RCC 7860 (cell line): ENCODE data around the gene CAB39L.
A peak's percentile ranks its signal among the peaks of the same experiment; 100 is the strongest.
"Not testable (repeated sequence)": the region's sequence is repeated elsewhere in the genome, so short reads cannot be mapped to it uniquely, and the experiment has no call there.

Experiments
- DNase-seq: peaks from one replicate; pipeline ENCODE4 v3.0.0-alpha.2; 2015; ENCODE audit warnings: low spot score
- FAIRE-seq: peaks from 2 replicates; lab custom pipeline; 2012; peaks lifted over from hg19 to GRCh38; lab: Jason Lieb, UNC

CAB39L gene

DNA sequence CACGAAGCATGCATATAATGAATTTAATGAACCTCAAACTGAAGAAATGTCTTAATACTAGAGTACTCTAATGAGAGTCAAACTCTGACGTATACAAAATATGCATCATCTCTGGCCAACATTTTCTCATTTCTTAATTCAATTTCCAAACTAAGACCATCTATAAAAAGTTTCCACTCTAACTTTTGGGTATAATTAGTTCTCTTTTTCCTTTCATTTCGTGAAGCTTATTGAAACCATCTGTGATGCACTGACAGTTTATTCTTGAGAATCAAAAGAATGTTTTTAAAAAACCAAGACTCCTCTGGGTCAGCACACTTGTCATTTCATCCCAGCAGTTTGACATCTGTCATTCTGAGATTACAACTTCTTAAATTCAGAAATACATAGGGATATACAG, 90.0 kb downstream of the CAB39L start:
- DNase-seq = no peak
- FAIRE-seq = no peak

DNA sequence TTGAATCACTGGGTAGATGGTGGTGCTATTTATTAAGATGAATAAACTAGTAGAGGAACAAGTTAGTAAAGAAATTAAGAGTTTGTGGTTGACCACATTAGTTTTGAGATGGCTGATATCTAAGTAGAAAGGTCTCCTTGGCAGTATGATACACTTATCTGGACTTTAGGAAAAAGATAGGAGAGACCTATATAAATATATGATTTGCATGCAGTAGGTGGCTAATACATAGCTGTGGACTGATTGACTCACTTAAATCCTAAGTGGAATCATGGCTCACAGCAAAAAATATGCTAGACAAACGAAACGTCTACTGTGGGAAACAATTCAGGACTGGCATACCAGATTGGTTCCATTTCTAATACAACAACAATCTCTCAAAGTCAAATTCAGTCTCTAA, 92.0 kb downstream of the CAB39L start:
- FAIRE-seq = no peak
- no peak for DNase-seq

GRCh38 chr13:49348751-49349150, 95.1 kb downstream of the CAB39L start:
- no peak for FAIRE-seq
- DNase-seq = no peak

DNA sequence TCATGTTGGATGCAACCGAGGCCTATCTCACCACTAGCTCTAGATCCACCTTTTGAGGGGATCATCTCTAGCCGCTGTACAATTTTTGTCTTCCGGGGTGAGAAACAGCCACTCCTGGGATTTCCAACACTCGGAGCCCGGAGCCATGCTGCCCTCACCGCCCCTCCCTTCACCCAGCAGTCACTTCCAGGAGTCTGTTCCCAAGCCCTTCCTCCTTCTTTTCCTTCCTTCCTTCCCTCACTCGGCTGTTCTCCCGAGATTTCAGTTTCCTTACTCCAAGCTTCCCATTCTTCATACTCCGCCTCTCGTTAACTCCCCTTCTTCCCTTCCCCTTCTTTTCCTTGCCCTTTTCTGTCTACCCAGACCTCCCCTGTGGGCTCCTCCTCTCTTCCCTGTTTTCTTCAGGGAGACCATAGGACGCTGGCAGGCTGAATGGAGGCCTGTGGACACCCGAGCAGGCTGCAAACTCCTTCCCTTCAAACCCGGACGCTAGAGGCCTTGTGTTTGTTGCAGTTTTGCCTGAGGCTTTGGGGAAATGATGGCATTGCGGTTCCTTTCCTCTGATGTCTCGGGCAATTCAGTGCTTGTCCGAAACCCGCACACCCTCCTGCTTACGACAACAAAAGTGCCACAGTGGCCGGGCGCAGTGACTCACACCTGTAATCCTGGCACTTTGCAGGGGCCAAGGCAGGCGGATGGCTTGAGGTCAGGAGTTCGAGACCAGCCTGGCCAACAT, 96.0 kb downstream of the CAB39L start:
- DNase-seq (no peak), FAIRE-seq (no peak)

DNA sequence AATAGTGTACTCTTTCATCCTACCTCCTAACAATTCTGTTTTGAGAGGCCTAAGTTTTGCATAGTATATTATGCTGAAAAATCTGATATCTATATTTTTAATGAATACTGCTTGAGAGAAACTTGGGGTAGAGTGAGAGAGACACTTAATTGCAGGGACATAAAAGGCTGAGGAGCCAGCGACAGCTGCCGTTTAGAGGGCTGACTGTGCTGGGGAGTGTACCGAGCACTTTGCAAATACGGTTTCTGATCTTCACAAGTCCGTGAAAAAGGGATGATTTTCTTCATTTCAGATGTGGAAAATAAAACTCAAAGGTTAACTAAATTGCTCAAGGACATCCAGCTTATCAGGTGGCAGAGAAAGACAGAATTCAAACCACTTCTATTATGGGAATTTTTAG, 97.4 kb downstream of the CAB39L start:
- FAIRE-seq = no peak

DNA sequence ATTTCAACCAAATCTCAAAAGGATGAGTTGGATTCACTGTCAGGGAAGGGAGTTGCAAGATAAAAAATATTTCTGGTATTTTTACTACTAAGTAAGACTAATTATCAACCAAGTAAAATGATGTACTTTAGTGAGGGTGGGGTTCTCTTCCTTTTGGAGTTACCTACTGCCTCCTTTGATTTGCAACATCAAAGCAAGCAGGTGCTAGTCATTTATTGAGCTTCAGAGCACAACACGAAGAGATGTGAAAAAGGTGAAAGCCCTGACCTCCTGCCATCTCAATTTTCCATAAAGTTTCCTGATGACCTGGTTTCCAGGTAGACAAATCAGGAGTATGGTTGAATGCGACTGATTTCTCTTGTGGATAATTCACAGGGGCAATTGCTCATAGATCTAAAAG, 100.1 kb downstream of the CAB39L start:
- DNase-seq = no peak
- no peak for FAIRE-seq

More for the DNA sequence above, 97.4 kb downstream of the CAB39L start:
- DNase-seq = no peak

DNA sequence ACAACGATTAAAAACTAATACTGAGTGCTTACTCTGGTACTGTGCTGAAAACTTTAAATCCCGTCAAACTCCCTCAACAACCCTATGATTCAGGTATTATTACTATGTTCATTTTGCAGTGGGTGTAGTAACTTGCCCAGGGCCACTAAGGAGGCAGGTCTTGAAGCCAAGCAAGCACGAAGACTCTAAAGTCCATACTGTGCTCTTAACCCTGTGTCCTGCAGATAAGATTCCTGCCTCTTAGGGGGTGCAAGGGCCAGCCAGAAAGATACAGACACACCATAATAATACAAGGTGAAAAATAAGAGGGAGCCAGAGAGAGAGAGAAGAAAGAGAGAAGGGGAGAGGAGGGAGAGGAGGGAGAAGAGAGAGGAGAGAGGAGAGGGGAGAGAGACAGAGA, 100.6 kb downstream of the CAB39L start:
- FAIRE-seq (no peak), DNase-seq (no peak)

GRCh38 chr13:49342454-49342853, 101.4 kb downstream of the CAB39L start:
- DNase-seq (no peak), FAIRE-seq (no peak)

DNA sequence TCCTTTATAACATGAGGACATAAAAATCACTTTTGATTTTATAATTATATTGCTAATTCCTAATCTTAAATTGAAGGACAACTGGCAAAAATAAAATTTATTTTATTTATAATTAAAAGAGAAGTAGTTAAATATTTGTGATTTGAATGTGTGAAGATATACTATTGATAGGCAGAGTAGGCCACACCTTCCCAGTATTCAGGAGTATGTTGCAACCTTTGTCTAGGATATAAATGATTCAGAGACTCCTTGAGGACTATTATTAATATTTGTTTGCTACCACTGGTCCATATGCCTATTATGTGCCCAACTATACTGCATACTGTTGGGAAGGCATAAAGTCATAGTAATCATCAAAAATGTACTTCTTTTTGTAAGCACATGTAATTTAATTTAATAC, 101.9 kb downstream of the CAB39L start:
- no peak for DNase-seq
- FAIRE-seq = no peak

DNA sequence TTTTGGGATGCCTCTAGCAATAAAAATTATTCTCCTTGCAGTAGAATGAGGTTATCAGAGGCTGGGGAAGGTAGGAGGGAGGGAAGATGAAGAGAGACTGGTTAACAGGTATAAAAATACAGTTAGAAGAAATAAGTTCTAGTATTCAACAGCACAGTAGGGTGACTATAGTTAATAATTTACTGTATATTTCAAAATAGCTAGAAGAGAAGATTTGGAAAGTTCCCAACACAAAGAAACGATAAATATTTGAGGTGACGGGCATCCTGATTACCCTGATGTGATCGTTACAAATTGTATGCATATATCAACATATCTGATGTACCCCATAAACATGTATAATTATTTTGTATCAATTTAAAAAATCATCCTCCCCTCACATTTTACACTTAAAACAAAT, 102.3 kb downstream of the CAB39L start:
- FAIRE-seq (no peak), DNase-seq (no peak)

DNA sequence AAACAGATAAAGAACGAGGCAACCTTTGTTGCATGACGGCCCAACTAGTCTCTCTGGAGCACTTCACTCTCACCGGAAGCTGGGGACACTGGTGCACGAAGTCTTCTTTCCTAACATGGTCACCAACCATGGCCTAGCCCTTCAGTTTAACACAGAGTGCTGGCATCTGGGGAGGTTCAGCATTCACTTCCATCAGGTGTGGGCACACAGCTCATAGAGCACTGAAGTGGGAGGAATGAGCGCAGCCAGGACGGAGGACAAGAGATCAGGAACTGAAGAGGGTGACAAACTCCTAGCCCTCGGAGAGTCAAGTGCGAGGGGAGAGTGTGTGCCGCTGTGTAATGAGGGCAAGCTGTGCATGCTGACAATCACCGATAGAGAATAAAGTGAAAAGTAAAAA, 103.7 kb downstream of the CAB39L start:
- no peak for DNase-seq
- no peak for FAIRE-seq

GRCh38 chr13:49336655-49337054, 107.2 kb downstream of the CAB39L start:
- no peak for FAIRE-seq
- no peak for DNase-seq

- peak; percentile 22 for FAIRE-seq
- no peak for DNase-seq
Observed at GRCh38 chr13:49330546-49330864, 113.4 kb downstream of the CAB39L start.

GRCh38 chr13:49329831-49330545, 113.9 kb downstream of the CAB39L start:
- no peak for FAIRE-seq
- no peak for DNase-seq

DNA sequence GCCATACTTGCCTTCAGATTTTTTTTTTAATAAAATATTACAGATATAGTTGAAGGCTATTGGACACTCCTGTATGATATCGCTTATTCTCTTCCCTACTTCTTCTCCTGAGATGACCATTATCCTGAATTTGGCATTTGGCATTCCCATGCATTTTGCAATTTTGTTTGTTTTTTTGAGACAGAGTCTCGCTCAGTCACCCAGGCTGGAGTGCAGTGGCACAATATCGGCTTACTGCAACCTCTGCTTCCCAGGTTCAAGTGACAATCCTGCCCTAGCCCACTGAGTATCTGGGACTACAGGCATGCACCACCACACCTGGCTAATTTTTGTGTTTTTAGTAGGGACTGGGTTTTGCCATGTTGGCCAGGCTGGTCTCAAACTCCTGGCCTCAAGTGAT, 116.7 kb downstream of the CAB39L start:
- not testable (repeated sequence) for FAIRE-seq, DNase-seq

- no peak for DNase-seq
- no peak for FAIRE-seq
Observed at GRCh38 chr13:49326222-49326917, 117.5 kb downstream of the CAB39L start.

DNA sequence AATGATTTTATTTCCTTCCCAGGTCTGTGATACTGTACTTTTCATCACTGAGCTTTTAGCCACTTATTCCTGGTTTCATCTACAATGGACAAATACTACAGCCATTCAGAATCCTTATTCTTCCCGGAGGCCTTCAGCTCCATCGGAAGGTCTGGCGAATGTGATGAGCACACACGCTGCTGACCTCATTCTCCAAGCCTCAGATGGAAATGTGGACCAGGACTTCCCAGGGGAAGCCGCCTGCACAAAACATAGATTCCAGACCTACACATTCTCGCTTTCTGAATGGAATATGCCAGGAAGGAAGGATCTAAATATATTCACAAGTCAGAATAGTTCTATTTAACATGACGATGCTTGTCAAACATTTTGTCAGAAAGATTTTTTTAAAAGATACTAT, 120.5 kb downstream of the CAB39L start:
- FAIRE-seq = no peak

DNA sequence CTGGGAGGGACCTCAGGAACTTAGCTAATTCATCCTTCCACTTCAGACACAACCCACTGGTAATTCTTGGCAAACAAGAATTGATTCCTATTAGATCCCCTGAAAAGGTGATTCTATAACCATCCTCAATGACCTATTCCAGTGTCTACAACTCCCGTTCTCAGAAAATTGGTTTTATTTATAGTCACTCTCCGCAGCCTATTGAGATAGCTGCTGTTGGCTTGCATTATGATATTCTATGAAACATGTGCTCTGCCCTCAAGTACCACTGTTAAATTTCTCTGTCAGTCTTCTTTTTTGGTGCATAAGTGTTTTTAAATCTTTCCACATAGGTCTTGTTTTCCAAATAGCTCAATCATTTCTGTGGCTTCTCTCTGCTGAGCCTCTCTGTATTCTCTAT, 121.2 kb downstream of the CAB39L start:
- DNase-seq (no peak), FAIRE-seq (no peak)

More for the DNA sequence above, 120.5 kb downstream of the CAB39L start:
- no peak for DNase-seq

- DNase-seq (no peak), FAIRE-seq (no peak)
Observed at GRCh38 chr13:49320975-49321374, 122.9 kb downstream of the CAB39L start.

GRCh38 chr13:49319951-49320350, 123.9 kb downstream of the CAB39L start:
- DNase-seq (no peak), FAIRE-seq (no peak)

- FAIRE-seq = no peak
Observed at GRCh38 chr13:49319551-49319950, 124.3 kb downstream of the CAB39L start.

More at GRCh38 chr13:49319551-49319950, 124.3 kb downstream of the CAB39L start:
- no peak for DNase-seq
